GM21423 (cell line): ENCODE measurements around the gene FRMD8.

Experiments
- ATAC-seq: cut with Tn5 transposase; IDR thresholded peaks from one replicate; pipeline ENCODE4 v1.9.1; 2021; ENCODE audit warnings: mild to moderate bottlenecking, moderate library complexity; ENCODE audit not compliant: unreplicated experiment

Gene FRMD8

DNA sequence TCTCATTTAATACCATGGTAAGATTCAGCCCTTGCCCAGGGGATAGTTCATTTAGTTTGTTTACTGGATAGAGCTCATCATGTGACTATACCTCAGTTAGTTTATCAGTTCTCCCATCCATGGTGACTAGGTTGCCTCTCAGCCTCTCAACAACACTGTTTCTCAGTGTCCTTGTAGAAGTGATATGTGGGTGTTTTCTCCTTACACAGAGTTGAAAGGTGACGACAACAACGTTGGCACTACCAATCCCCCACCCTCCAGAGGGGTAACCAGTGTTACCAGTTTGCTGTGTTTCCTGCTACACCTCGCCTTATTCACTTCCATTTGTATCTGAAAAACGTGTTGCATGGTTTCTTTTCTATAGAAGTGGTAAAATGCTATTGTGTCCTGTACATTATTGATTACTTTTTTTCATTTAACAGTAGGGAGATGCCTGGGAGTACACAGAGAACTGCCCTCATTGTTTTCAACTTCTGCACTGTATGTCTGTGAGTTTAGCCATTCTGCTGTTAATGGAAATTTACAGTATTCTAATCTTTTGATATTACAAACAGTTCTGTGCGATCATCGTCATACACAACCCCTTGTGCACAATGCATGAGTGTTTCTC lies 47.7 kb downstream of the FRMD8 start:
- ATAC-seq, result no peak

DNA sequence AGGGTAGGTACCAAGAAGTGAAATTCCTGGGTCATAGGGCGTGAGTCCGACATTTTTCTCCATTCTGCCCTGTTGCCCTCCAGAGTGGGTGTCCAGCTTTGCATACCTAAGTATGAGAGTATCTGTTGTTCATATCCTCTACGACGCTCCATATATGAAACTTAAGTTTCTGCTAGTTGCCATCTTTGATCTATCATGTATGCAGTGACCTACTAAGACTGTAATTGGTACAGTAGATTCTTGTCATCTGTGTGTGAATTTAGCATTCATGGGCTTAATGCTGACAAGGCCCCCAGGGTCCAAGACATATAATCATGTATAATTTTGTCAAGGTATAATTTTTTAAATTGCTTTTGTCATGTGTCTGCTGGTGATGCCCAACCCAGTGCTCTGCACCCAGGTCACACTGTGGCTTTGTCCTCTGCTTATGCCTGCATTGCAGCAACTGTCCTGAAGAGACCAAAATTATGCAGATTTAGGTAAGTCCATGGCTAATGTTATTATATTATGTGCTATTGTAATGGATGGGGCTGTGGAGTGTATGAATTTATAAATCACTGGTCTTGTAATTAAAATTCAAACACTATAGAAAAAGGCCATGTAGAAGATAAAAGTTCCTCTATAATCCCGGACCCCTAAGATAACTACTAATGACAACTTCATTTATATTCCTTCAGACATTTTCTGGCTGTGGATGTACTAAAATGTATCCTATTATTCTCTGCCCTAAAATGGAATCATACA lies 48.4 kb downstream of the FRMD8 start:
- ATAC-seq, result no peak

DNA sequence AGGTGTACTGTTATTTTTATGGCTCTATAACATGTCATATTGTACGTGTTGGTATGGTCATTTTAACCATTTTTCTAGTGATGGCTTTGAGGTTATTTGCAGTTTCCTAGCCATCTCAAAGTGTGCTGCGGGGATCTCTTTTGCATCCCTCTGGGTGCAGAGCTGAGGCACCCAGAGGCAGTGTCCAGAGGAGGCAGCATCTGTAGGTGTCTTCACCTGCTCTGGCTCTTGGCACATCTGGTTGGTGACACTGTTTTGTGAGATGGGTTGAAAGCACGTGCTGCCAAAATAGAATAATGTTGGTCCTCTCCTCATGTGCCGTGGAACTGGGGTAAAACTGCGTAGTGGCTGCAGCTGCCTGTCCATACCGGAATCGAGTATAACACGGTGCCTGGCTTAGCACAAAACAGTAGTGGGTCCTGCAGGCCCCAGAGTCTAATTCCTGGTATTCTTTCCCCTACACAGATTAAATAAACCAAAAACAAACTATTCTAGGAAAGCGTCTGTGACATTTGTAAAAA lies 49.0 kb downstream of the FRMD8 start:
- no peak for ATAC-seq

GRCh38 chr11:65435981-65436411 lies 49.6 kb downstream of the FRMD8 start:
- ATAC-seq, result no peak

GRCh38 chr11:65436412-65437032 lies 50.1 kb downstream of the FRMD8 start:
- no peak for ATAC-seq

DNA sequence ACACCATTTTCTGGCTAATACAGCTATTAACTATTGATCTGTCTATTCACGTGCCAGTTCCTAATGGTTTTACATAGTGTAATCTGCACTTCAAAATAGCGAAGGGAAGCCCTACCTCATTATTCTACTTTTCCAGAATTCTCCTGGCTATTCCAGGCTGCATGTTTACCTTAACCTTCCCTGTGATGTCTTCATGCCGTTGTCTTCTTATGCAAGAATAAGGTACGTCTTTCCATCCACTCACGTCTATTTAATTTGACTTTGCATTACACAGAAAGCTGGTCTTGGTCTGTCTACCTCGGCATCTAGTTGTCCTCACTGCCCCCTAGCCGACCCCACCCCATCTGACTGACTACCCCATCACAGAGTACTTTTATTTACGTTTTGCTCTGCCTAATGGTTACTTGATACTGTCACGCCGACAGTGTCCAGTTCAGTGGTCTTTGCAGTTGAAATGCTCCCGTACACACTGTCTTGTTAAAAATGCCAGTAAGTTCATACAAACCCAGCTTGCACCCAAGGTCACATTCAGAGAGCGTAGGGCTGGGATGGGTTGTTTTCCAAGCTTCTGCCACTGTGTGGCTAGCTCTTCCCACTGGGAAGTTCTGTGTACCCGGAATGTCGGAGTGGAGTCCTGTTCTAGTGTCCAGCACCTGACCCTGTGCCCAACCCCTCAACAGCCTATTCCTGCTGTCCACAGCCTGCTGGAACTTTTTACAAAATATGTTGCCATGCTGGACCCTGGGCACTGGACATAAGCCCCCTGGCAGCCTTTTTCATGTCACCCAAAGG lies 51.2 kb downstream of the FRMD8 start:
- ATAC-seq, result no peak

DNA sequence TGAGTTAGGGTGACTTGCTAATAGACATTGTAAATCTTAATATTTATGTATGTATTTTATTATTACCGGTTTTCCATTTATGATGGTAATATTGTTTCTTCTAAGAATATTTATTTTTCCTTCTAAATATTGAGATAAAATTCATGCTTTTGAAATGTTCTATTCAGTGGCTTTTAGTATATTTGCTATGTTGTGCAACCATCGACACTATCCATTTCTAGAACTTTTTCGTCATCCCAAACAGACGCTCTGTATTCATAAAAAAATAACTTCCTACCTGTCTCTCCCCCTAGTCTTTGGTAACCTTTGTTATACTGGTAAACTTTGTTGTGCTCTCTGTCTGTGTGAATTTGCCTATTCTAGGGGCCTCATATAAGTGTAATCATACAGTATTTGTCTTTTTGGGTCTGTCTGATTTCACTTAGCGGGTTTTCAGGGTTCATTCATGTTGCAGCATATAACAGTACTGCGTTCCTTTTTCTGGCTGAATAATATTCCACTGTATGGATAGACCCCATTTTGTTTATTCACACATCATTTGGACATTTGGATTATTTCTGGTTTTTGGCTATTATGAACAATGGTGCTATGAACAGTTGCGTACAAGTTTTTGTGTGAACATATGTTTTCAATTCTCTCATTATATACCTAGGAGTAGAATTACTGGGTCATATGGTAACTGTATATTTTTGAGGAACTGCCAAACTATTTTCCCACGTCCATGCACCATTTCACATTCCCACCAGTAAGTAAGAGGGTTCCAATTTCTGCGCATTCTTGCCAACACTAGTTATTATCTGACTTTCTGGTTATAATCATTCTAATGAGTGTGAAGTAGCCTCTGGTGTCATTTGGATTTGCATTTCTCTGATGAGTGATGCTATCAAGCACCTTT lies 52.1 kb downstream of the FRMD8 start:
- no peak for ATAC-seq

DNA sequence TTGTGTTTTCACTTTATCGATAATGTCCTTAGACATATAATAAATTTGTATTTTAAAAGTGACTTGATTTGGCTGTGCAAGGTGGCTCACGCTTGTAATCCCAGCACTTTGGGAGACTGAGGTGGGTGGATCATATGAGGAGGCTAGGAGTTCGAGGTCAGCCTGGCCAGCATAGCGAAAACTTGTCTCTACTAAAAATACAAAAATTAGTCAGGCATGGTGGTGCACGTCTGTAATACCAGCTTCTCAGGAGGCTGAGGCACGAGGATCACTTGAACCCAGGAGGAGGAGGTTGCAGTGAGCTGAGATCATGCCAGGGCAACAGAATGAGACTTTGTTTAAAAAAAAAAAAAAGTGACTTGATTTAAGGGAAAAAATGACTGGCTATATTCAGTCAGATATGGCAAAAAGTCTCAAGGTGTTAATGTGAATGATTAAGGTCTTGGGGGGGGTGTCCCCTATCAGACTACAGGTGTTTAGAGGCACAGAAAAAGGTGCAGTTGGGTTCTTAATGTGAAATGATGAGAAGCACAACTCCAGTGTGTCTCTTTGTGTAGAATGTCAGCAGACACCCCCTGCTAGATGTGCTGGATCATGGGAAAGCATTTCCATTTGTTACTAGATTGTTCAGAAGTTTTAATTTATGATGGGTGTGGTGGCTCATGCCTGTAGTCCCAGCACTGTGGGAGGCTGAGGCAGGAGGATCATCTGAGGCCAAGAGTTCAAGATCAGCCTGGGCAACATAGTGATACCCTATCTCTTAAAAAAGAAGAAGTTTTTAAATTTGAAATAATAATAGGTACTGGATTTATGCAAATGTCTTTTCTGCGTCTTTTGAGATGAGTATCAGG lies 53.1 kb downstream of the FRMD8 start:
- no peak for ATAC-seq

DNA sequence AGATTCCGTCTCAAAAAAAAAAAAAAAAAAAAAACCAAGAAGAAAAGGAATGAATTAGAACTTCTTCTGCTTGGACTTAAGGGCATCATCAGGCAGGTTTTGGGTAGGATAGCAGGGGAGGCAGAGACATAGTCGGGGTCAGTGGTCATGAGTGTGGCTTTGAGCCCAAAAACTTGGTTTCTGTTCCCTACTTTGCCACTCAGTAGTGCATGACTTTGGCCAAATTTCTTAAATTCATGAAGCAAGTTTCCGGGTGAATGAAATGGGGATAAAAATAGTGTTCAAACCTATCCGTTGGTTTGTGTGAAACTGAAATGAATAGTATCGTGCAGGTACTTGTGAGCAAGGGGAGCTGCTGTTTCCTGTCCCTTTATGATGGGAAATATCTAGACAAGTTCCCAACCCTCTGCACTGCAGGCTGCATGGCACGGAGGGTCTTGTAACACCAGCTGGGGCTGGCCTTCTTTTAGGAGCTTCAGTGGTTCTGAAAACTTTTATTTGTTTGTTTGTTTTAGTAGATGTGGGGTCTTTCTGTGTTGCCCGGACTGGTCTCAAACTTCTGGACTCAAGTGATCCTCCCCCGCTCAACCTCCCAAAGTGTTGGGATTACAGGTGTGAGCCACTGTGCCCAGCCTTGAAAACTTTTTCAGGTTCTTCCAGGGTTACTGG lies 54.5 kb downstream of the FRMD8 start:
- ATAC-seq, result peak; percentile 53

DNA sequence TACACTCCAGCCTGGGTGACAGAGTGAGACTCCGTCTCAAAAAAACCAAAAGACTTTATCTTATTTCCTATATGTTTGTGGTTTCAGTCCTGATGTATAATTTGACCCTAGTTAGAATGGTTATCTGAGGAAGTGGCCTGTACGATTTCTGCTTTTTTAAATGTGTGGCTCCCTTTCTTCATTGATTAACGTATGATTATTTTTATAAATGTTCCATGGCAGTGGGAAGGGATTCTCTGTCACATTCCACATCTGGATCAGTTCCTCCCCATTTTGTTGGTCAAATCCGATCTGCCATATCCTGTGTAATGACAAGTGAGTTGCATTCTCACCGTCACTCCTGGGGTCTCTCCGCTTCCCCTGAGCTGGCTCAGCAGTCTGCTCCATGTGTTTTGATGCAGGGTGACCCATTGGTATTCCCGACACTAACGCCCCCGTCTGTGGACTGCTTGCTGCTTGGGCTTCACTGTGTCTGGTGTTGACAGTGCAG lies 56.5 kb downstream of the FRMD8 start:
- ATAC-seq, result no peak

GRCh38 chr11:65444314-65445051 lies 58.0 kb downstream of the FRMD8 start:
- no peak for ATAC-seq

GRCh38 chr11:65445101-65445603 lies 58.7 kb downstream of the FRMD8 start:
- ATAC-seq, result no peak

- no peak for ATAC-seq
Observed at GRCh38 chr11:65445604-65446445, 59.4 kb downstream of the FRMD8 start.

GRCh38 chr11:65446446-65447277 lies 60.2 kb downstream of the FRMD8 start:
- ATAC-seq, result no peak

DNA sequence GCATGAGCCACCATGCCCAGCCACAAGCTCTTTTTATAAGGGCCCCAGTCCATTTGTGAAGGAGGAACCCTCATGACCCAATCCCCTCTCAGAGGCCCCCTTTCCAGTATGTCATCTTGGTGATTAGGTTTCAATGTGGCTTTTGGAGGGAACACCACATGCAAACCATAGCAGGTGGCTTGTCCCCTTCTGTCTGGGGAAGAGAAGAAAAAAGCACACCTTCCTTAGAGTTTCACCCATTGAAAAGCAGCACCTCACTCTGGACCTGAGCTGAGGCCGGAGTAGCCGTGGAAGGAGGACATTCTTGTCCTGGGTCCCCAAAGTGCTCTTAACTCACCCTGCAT lies 61.6 kb downstream of the FRMD8 start:
- no peak for ATAC-seq
